Endodermal cell (in vitro differentiated cells): ENCODE measurements around the gene NCBP1. TPM values are rescaled to one million over a fixed set of nuclear protein-coding genes. Genes with fewer than 3 reads are reported as not detected.

ENCODE experiments used
- DNase-seq: peaks from one replicate; pipeline ENCODE4 v3.0.0-alpha.2; 2017
- H3K27ac ChIP-seq: 2 replicates; pipeline ENCODE4 v1.5.1; 2013; ENCODE audit warnings: mild to moderate bottlenecking, low read depth, low read length, moderate library complexity
- H3K27me3 ChIP-seq: 2 replicates; pipeline ENCODE4 v1.6.1; 2013; ENCODE audit warnings: mild to moderate bottlenecking, low read length, moderate library complexity; ENCODE audit not compliant: insufficient read depth, control insufficient read depth, poor library complexity, severe bottlenecking
- H3K36me3 ChIP-seq: 2 replicates; pipeline ENCODE4 v1.7.0; 2013; ENCODE audit warnings: mild to moderate bottlenecking, low read length, moderate library complexity; ENCODE audit not compliant: control insufficient read depth, insufficient read depth
- H3K4me1 ChIP-seq: one replicate; pipeline ENCODE4 v1.7.0; 2013; ENCODE audit warnings: low read length; ENCODE audit not compliant: control insufficient read depth, insufficient read depth
- H3K4me3 ChIP-seq: 2 replicates; pipeline ENCODE4 v1.5.1; 2013; ENCODE audit warnings: mild to moderate bottlenecking, low read length, moderate library complexity
- H3K9ac ChIP-seq: 2 replicates; pipeline ENCODE4 v1.6.1; 2013; ENCODE audit warnings: mild to moderate bottlenecking, low read length, moderate library complexity; ENCODE audit not compliant: poor library complexity, severe bottlenecking; ENCODE audit errors: extremely low read depth
- H3K9me3 ChIP-seq: 2 replicates; pipeline ENCODE4 v1.6.1; 2013; ENCODE audit warnings: mild to moderate bottlenecking, low read length, moderate library complexity; ENCODE audit not compliant: control insufficient read depth
- H3K27ac Mint-ChIP-seq: 2 replicates; pipeline ENCODE4 v1.8.0; 2020; ENCODE audit warnings: mixed read lengths
- H3K27me3 Mint-ChIP-seq: 2 replicates; pipeline ENCODE4 v1.8.0; 2021; ENCODE audit warnings: mild to moderate bottlenecking, mixed read lengths; ENCODE audit not compliant: insufficient read depth
- H3K36me3 Mint-ChIP-seq: 2 replicates; pipeline ENCODE4 v1.8.0; 2020; ENCODE audit warnings: low read depth, mixed read lengths
- H3K4me1 Mint-ChIP-seq: 2 replicates; pipeline ENCODE4 v1.8.0; 2020; ENCODE audit warnings: mixed read lengths
- H3K4me3 Mint-ChIP-seq: 2 replicates; pipeline ENCODE4 v1.8.0; 2020; ENCODE audit warnings: mild to moderate bottlenecking, moderate library complexity, mixed read lengths
- H3K9me3 Mint-ChIP-seq: 2 replicates; pipeline ENCODE4 v1.8.0; 2020; ENCODE audit warnings: mild to moderate bottlenecking, mixed read lengths
- WGBS, 2 experiments: methylation state at CpG; one replicate each; pipeline versions ENCODE4 v1.1.5 to v1.1.7; 2013; ENCODE audit warnings: missing lambda C conversion rate in 2 of 2, mixed read lengths in 1 of 2; ENCODE audit not compliant: insufficient coverage in 1 of 2, insufficient read length in 1 of 2; 5-methylcytosine and 5-hydroxymethylcytosine counted together
- total RNA-seq, 2 donors: library from RNA; stranded (reverse); fragmentation: NEBNext Ultra II Directional in 1 of 2; extraction: Animal tissue kit (Norgen Biotek cat#: 25700) in 1 of 2; gene quantifications; 2 replicates in 1 of 2; 3 replicates in 1 of 2; pipeline ENCODE4 v1.2.1, GENCODE V29; 2021
- TF ChIP-seq, protein P1 (sequence below): fragments of 200-600 bp; sonication (generic); conservative IDR thresholded peaks from 2 replicates; pipeline ENCODE4 v1.5.0; 2021; ENCODE audit warnings: antibody characterized with exemption, mild to moderate bottlenecking

NCBP1 gene
- total RNA-seq, 2 donors from 2014 or later, result 47.0 to 51.7 TPM

DNA sequence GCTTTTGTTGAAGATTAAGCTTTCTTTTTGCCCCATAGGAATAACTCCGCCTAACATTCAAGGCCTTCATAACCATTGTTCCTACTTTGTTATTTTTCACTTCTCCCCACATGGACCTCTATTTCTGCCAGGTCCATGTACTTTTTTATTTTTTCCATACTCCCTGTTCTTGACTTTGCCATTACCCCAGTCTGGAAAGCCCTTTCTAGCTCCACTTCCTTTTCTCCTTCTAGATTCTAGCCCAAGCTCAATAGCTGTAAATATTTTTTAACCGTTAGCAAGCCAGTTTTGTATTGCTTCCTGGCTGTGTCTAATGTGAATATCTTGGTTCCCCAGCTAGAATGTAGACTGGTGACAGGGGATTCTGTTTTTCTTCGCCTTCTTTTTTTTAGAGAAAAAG lies 26.1 kb downstream of the NCBP1 start:
- no peak overlapping the region for H3K4me3 Mint-ChIP-seq
- H3K27me3 Mint-ChIP-seq, result no peaks in the 10 kb centered on the region
- Histone ChIP-seq H3K27me3 (no peaks in the 10 kb centered on the region), H3K9me3 (no peaks in the 10 kb centered on the region), H3K9ac (no peak overlapping the region), H3K27ac (no peak overlapping the region), H3K4me3 (no peak overlapping the region), H3K4me1 (no peaks in the 10 kb centered on the region), H3K36me3 (peaks cover 95% of the 10 kb centered on the region)
- H3K27ac Mint-ChIP-seq, result no peak overlapping the region
- no peak for DNase-seq
- H3K9me3 Mint-ChIP-seq, result no peaks in the 10 kb centered on the region
- peaks cover 90% of the 10 kb centered on the region for H3K36me3 Mint-ChIP-seq
- H3K4me1 Mint-ChIP-seq, result no peaks in the 10 kb centered on the region
- TF ChIP-seq, protein P1, sequence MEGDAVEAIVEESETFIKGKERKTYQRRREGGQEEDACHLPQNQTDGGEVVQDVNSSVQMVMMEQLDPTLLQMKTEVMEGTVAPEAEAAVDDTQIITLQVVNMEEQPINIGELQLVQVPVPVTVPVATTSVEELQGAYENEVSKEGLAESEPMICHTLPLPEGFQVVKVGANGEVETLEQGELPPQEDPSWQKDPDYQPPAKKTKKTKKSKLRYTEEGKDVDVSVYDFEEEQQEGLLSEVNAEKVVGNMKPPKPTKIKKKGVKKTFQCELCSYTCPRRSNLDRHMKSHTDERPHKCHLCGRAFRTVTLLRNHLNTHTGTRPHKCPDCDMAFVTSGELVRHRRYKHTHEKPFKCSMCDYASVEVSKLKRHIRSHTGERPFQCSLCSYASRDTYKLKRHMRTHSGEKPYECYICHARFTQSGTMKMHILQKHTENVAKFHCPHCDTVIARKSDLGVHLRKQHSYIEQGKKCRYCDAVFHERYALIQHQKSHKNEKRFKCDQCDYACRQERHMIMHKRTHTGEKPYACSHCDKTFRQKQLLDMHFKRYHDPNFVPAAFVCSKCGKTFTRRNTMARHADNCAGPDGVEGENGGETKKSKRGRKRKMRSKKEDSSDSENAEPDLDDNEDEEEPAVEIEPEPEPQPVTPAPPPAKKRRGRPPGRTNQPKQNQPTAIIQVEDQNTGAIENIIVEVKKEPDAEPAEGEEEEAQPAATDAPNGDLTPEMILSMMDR, result no peak
- 93 to 96% methylated on average over 2 to 3 of the region's 3 CpGs for WGBS, 2 experiments

DNA sequence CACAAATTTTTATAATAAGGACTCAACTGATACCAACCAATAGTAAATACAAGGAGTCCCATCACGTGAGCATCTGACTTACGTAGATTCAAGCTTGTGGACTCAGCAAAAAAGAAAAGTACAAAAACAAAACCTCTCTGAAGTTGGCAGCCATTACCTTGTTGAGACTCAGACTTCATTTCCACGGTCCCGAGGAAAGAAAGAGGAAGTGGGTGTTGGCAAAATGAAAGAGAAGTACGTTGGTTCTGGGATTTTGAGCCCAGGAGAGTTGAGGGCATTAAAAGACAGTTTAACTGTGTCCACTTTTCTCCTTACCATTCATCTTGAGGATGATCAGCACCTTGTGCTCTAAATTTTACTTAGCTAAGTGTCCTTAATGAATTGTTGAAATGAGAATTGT lies 26.7 kb downstream of the NCBP1 start:
- DNase-seq, result no peak
- Histone ChIP-seq H3K9me3 (no peaks in the 10 kb centered on the region), H3K9ac (no peak overlapping the region), H3K4me1 (no peaks in the 10 kb centered on the region), H3K27ac (no peak overlapping the region), H3K27me3 (no peaks in the 10 kb centered on the region), H3K4me3 (no peak overlapping the region), H3K36me3 (peaks cover 95% of the 10 kb centered on the region)
- Mint-ChIP-seq H3K27me3 (no peaks in the 10 kb centered on the region), H3K9me3 (no peaks in the 10 kb centered on the region), H3K27ac (no peak overlapping the region), H3K4me1 (no peaks in the 10 kb centered on the region), H3K36me3 (peaks cover 90% of the 10 kb centered on the region), H3K4me3 (no peak overlapping the region)
- TF ChIP-seq, protein P1, result no peak
- whole genome bisulfite sequencing, 2 experiments, result 95 to 98% methylated on average over 4 to 5 of the region's 5 CpGs

DNA sequence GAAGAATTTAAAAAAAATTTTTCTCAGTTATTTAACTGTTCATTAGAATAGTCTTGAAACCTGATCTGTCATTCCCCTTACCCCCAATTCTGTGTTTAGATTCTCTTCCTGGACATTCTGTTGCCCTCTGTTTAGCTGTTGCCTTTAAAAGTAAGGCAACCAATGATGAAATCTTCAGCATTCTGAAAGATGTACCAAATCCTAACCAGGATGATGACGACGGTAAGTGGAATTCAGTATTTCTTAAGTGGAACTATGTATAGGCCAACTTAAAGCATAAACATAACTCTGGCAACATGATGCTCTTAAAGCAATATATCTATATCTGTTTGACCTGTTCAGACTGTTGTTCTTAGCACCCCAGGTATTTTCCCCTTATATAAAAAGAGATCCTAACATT lies 27.2 kb downstream of the NCBP1 start:
- Histone ChIP-seq H3K27ac (no peak overlapping the region), H3K4me1 (no peaks in the 10 kb centered on the region), H3K4me3 (no peak overlapping the region), H3K9me3 (no peaks in the 10 kb centered on the region), H3K27me3 (no peaks in the 10 kb centered on the region), H3K9ac (no peak overlapping the region), H3K36me3 (peaks cover 94% of the 10 kb centered on the region)
- no peak overlapping the region for H3K27ac Mint-ChIP-seq
- no peaks in the 10 kb centered on the region for H3K9me3 Mint-ChIP-seq
- H3K4me3 Mint-ChIP-seq, result no peak overlapping the region
- TF ChIP-seq, protein P1, result no peak
- DNase-seq, result no peak
- no peaks in the 10 kb centered on the region for H3K4me1 Mint-ChIP-seq
- H3K36me3 Mint-ChIP-seq, result peaks cover 87% of the 10 kb centered on the region
- no peaks in the 10 kb centered on the region for H3K27me3 Mint-ChIP-seq
- WGBS, 2 experiments, result 80 to 100% methylated on average over 2 of the region's 2 CpGs
